Ishikawa (cell line): ENCODE results near the gene ZNF502.
A peak's percentile ranks its signal among the peaks of the same experiment; 100 is the strongest.

Experiments used
- CEBPB ChIP-seq: IDR thresholded peaks from 2 replicates; pipeline ENCODE4 v1.6.1; 2012
- CREB1 ChIP-seq: IDR thresholded peaks from 2 replicates; pipeline ENCODE4 v1.6.1; 2012; ENCODE audit warnings: low read depth
- EGR1 ChIP-seq: IDR thresholded peaks from 2 replicates; pipeline ENCODE4 v1.6.1; 2012
- EP300 ChIP-seq: IDR thresholded peaks from 2 replicates; pipeline ENCODE4 v1.6.1; 2012; ENCODE audit warnings: borderline replicate concordance
- FOXM1 ChIP-seq: IDR thresholded peaks from 2 replicates; pipeline ENCODE4 v1.6.1; 2012; ENCODE audit warnings: low read depth, borderline replicate concordance
- MAX ChIP-seq: IDR thresholded peaks from 2 replicates; pipeline ENCODE4 v1.6.1; 2012
- NFIC ChIP-seq: IDR thresholded peaks from 2 replicates; pipeline ENCODE4 v1.6.1; 2012
- RAD21 ChIP-seq: IDR thresholded peaks from 2 replicates; pipeline ENCODE4 v1.6.1; 2012; ENCODE audit warnings: low read depth
- TAF1 ChIP-seq: IDR thresholded peaks from 2 replicates; pipeline ENCODE4 v1.6.1; 2012; ENCODE audit warnings: low read depth, mild to moderate bottlenecking
- TCF12 ChIP-seq: IDR thresholded peaks from 2 replicates; pipeline ENCODE4 v1.6.1; 2012; ENCODE audit warnings: low read depth
- TEAD4 ChIP-seq: IDR thresholded peaks from 2 replicates; pipeline ENCODE4 v1.6.1; 2012
- USF1 ChIP-seq: IDR thresholded peaks from 2 replicates; pipeline ENCODE4 v1.6.1; 2012
- YY1 ChIP-seq: IDR thresholded peaks from 2 replicates; pipeline ENCODE4 v1.6.1; 2012; ENCODE audit warnings: low read depth
- ZBTB7A ChIP-seq: IDR thresholded peaks from 2 replicates; pipeline ENCODE4 v1.6.1; 2012; ENCODE audit warnings: low read depth
- TF ChIP-seq, protein P1 (sequence below): IDR thresholded peaks from 2 replicates; pipeline ENCODE4 v1.6.1; 2012; ENCODE audit warnings: low read depth, mild to moderate bottlenecking

ZNF502 gene

GRCh38 chr3:44761424-44762169 is 49.1 kb downstream of the ZNF502 start, which contains the start of the genes KIAA1143 and KIF15:
Gene KIAA1143, minus strand, starts transcription at chr3:44761619. Its CDS starts 17 bp downstream, at chr3:44761602.
Gene KIF15, plus strand, starts transcription at chr3:44761794. Its CDS starts 72 bp downstream, at chr3:44761866.
- TF ChIP-seq ZBTB7A (no peak), EGR1 (peak; percentile 97), TCF12 (peak; percentile 74; the same call in 1 of the 2 replicates), MAX (peak; percentile 95), TAF1 (peak; percentile 83), CREB1 (peak; percentile 95), NFIC (no peak), FOXM1 (peak; percentile 93), RAD21 (no peak), USF1 (peak; percentile 56), TEAD4 (peak; percentile 68), YY1 (peak; percentile 99), EP300 (no peak), CEBPB (no peak)
- TF ChIP-seq, protein P1, sequence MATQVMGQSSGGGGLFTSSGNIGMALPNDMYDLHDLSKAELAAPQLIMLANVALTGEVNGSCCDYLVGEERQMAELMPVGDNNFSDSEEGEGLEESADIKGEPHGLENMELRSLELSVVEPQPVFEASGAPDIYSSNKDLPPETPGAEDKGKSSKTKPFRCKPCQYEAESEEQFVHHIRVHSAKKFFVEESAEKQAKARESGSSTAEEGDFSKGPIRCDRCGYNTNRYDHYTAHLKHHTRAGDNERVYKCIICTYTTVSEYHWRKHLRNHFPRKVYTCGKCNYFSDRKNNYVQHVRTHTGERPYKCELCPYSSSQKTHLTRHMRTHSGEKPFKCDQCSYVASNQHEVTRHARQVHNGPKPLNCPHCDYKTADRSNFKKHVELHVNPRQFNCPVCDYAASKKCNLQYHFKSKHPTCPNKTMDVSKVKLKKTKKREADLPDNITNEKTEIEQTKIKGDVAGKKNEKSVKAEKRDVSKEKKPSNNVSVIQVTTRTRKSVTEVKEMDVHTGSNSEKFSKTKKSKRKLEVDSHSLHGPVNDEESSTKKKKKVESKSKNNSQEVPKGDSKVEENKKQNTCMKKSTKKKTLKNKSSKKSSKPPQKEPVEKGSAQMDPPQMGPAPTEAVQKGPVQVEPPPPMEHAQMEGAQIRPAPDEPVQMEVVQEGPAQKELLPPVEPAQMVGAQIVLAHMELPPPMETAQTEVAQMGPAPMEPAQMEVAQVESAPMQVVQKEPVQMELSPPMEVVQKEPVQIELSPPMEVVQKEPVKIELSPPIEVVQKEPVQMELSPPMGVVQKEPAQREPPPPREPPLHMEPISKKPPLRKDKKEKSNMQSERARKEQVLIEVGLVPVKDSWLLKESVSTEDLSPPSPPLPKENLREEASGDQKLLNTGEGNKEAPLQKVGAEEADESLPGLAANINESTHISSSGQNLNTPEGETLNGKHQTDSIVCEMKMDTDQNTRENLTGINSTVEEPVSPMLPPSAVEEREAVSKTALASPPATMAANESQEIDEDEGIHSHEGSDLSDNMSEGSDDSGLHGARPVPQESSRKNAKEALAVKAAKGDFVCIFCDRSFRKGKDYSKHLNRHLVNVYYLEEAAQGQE = no peak

DNA sequence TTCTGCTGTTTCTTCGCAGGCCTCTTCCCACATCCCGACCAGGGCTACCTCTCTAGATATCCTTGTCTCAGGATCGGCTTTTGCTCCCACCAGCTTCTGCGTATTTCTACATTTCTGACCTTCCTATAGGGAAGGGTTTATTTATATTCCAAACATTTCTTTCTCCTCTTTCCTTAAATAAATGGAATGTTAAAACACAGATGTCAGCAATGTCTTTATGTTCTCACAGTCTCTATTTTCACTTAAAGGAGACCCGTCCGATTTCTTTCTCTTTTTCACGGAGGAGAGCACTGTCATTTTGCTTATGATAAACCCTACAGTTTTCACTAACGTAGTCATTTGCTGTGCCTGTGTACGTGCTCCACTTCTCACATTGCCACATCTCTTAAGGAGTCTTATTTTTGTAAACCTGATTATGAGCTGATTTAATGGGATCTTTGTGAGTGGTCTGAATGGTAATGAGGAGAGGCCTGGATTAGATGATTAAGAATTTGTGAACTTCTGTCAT is 49.8 kb downstream of the ZNF502 start:
- TF ChIP-seq CREB1 (no peak), EP300 (no peak), NFIC (no peak), TCF12 (no peak), RAD21 (no peak), USF1 (no peak)
- TF ChIP-seq, protein P1 = no peak

DNA sequence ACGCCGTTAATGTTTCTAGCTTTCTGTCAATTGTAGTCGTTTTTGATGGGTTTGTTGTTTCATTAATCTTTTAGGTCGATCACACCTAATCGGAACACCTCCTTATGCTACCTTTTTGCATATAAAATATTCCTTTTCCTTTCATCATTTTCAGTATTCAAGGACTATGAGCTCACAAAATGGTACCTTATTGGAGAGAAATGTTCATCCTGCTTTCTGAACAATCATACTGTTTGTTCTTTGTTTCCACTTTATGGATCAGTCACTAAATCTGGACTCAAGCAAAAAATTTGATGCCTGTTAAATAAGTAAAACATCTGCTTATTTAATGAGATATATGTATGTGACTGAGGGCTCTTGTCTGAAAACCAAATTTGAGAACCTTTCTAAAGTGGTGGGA is 50.2 kb downstream of the ZNF502 start:
- TF ChIP-seq TCF12 = no peak
- no peak for TF ChIP-seq ZBTB7A
- TF ChIP-seq MAX = no peak
- no peak for TF ChIP-seq TEAD4
- no peak for TF ChIP-seq CREB1
- TF ChIP-seq YY1 = no peak
- no peak for TF ChIP-seq FOXM1
- no peak for TF ChIP-seq TAF1
- no peak for TF ChIP-seq RAD21
- no peak for TF ChIP-seq USF1
- TF ChIP-seq, protein P1 = no peak
- no peak for TF ChIP-seq CEBPB
- TF ChIP-seq NFIC = no peak
- TF ChIP-seq EP300 = no peak
- TF ChIP-seq EGR1 = no peak
